ENCODE measurements around the gene DGKQ. TPM values are rescaled to one million over a fixed set of nuclear protein-coding genes. Genes with fewer than 3 reads are reported as not detected.

DGKQ gene
- total RNA-seq, 1 experiment from 2014 or later = 12.4 TPM

DNA sequence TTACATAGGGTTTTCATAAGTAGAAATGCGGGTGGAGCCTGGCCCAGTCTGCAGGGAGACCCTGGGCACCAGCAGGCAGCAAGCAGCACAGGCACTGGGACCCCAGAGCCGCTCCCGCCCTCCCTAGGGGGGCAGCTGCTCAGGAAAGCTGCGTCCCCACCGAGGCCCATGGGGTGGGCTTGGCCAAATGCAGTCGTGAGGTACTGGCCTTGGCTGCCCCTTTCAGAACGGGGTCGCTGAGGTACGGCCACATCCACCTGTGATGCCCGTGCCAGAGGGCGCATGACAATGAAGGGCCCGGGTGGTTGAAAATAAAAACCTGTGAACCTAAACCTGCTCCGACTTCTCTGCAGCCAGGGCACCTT is 24.5 kb downstream of the DGKQ start:
- no peaks in the 10 kb centered on the region for H3K27me3 ChIP-seq (ENCODE audit: insufficient read depth, low read length)
- H3K27ac ChIP-seq (ENCODE audit: insufficient read length, low read depth, low read length) = no peak overlapping the region
- Mint-ChIP-seq H3K36me3 (ENCODE audit: insufficient read depth in 1 of 3, low read depth in 3 of 3) (no peaks in the 10 kb centered on the region; a peak in 1 of 7 replicates), H3K27ac (no peak overlapping the region; a peak in 1 of 7 replicates), H3K27me3 (ENCODE audit: low read depth) (peaks cover 11% of the 10 kb centered on the region), H3K4me3 (no peak overlapping the region), H3K9me3 (no peaks in the 10 kb centered on the region), H3K4me1 (peaks cover 13 to 21% of the 10 kb centered on the region in 2 experiments)
- H3K14ac ChIP-seq (ENCODE audit: insufficient read depth, low read length) = no peak overlapping the region
- no peak overlapping the region for H3K56ac ChIP-seq (ENCODE audit: insufficient read length, low read depth, low read length)
- no peak overlapping the region for H4K91ac ChIP-seq (ENCODE audit: insufficient read length, low read depth, low read length)
- no peak overlapping the region for H2BK120ac ChIP-seq (ENCODE audit: low read depth, low read length, poor library complexity, severe bottlenecking)
- H4K5ac ChIP-seq (ENCODE audit: insufficient read length, low read depth, low read length) = no peak overlapping the region
- no peaks in the 10 kb centered on the region for H3K79me2 ChIP-seq (ENCODE audit: insufficient read depth, low read length)
- TF ChIP-seq, protein P1, sequence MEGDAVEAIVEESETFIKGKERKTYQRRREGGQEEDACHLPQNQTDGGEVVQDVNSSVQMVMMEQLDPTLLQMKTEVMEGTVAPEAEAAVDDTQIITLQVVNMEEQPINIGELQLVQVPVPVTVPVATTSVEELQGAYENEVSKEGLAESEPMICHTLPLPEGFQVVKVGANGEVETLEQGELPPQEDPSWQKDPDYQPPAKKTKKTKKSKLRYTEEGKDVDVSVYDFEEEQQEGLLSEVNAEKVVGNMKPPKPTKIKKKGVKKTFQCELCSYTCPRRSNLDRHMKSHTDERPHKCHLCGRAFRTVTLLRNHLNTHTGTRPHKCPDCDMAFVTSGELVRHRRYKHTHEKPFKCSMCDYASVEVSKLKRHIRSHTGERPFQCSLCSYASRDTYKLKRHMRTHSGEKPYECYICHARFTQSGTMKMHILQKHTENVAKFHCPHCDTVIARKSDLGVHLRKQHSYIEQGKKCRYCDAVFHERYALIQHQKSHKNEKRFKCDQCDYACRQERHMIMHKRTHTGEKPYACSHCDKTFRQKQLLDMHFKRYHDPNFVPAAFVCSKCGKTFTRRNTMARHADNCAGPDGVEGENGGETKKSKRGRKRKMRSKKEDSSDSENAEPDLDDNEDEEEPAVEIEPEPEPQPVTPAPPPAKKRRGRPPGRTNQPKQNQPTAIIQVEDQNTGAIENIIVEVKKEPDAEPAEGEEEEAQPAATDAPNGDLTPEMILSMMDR (conservative IDR thresholded peaks at IDR 0.05) = no peak
- no peak overlapping the region for H3K23ac ChIP-seq (ENCODE audit: insufficient read length, low read depth, low read length)
- no peak overlapping the region for H3K18ac ChIP-seq (ENCODE audit: insufficient read length, low read depth, low read length)
- H2BK5ac ChIP-seq (ENCODE audit: insufficient read length, low read length) = no peak overlapping the region
- H4K8ac ChIP-seq (replicated peaks; ENCODE audit: insufficient read length, low read depth, low read length) = no peak overlapping the region
- no peak for DNase-seq
- no peak overlapping the region for H2BK20ac ChIP-seq (ENCODE audit: low read depth, low read length, poor library complexity, severe bottlenecking)
- H2BK15ac ChIP-seq (ENCODE audit: low read depth, low read length) = no peak overlapping the region
- no CpG with 5 or more reads among the region's 13 CpGs for WGBS (ENCODE audit: extremely low coverage, insufficient read length, low lambda C conversion rate)
- H2AK5ac ChIP-seq (ENCODE audit: insufficient read length, low read length) = no peak overlapping the region
- no peaks in the 10 kb centered on the region; the same call in 1 of the 2 replicates for H3K4me1 ChIP-seq (ENCODE audit: insufficient read depth, low read length)
- H3K4me2 ChIP-seq (ENCODE audit: insufficient read depth, insufficient read length, low read length) = no peak overlapping the region
- no peaks in the 10 kb centered on the region for H3K9me3 ChIP-seq (ENCODE audit: control insufficient read depth, low read depth, low read length)
- no peak overlapping the region for H3T11ph ChIP-seq (ENCODE audit: low read length)
- H3K9ac ChIP-seq (ENCODE audit: extremely low read depth, insufficient read length, low read length) = no peak overlapping the region
- no peaks in the 10 kb centered on the region for H4K20me1 ChIP-seq (ENCODE audit: control insufficient read depth, insufficient read depth, insufficient read length)
- H3K23me2 ChIP-seq (ENCODE audit: insufficient read length, low read depth, low read length, poor library complexity, severe bottlenecking) = no peaks in the 10 kb centered on the region
- H2BK12ac ChIP-seq (ENCODE audit: insufficient read length, low read depth, low read length) = no peak overlapping the region
- no peak overlapping the region for H3K4ac ChIP-seq (ENCODE audit: low read depth, low read length)
- H3K79me1 ChIP-seq (ENCODE audit: insufficient read depth, low read depth, low read length, poor library complexity, severe bottlenecking) = no peaks in the 10 kb centered on the region
- H2AFZ ChIP-seq (ENCODE audit: low read length) = no peak overlapping the region

All from H9 (cell line).